ENCODE data around the gene LRRC23.

LRRC23 gene

GRCh38 chr12:6946033-6946919 lies 41.7 kb downstream of the LRRC23 start:
- peak; percentile 78 for DNase-seq

- DNase-seq, result no peak
Measured at GRCh38 chr12:6946920-6947374, 42.3 kb downstream of the LRRC23 start.

DNA sequence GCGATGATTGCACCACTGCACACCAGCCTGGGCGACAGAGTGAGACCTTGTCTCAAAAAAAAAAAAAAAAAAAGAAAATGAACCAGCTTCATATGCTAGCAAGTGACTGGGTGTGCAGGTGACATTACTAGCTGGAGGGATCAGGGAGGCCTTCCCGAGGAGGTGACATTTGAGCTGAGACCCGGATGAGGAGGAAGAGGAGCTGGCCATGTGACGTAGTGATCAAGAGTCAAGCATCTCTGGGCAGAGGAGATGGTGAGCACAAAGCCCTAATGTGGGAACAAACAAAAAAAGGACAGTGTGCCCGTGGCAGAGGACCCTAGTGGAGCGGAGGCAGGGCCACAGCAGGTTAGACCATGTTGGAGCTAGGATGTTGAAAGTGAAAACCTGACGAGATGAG lies 43.0 kb downstream of the LRRC23 start:
- DNase-seq, result no peak

DNA sequence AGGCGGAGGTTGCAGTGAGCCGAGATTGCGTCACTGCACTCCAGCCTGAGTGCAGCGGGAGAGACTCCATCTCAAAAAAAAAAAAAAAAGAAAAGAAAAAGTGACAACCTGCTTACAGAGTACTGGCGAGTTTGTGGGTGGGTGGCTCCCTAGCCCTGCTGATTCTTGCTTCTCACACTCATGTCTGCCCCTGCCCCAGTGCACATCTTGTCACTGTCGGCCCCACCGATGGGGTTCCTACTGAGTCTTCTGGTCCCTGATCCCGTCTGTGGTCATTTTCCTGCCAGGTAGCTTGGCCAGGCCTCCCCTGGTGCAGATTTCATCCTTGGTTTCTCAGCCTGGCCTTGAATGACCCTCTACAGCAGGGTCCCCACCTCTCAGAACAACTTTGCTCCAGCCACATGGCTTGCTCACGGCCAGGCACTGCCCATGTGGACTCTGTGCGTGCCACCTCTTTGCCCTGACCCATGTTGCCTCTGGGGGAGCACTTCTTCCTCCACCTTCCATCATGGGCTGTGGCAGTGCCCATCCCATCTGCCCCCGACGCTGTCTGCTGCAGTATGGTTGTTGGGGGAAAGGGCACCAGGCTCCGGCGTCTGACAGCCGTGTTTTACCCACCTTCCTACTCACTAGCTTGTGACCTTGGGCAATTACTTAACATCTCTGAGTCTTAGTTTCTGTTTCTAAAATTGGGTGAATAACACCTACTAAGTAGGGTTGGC lies 44.4 kb downstream of the LRRC23 start:
- DNase-seq, result peak; percentile 62

GRCh38 chr12:6950401-6950801 lies 45.8 kb downstream of the LRRC23 start:
- peak; percentile 61 for DNase-seq

- DNase-seq, result peak; percentile 68
Measured at GRCh38 chr12:6950811-6951540, 46.4 kb downstream of the LRRC23 start, which contains the start of gene PTPN6. Gene PTPN6 (plus strand): TSS chr12:6951356. CDS start chr12:6951513, 157 bp downstream.

DNA sequence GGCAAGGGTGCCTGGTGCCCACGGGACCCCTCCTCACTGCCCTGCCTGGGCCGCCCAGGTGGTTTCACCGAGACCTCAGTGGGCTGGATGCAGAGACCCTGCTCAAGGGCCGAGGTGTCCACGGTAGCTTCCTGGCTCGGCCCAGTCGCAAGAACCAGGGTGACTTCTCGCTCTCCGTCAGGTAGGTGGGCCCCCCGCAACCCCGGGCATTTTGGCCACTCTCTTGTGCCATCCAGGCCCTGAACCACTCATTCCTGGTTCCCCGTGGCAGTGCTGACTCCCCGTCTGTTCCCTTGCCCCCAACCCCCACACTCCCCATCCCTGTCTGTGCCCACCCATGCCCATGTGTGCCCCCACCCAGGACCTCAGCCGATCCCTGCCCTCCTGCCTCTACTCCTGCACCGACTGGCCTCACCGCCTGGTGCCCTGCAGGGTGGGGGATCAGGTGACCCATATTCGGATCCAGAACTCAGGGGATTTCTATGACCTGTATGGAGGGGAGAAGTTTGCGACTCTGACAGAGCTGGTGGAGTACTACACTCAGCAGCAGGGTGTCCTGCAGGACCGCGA lies 47.0 kb downstream of the LRRC23 start:
- DNase-seq, result peak; percentile 51

GRCh38 chr12:6952121-6952862 lies 47.7 kb downstream of the LRRC23 start:
- DNase-seq, result no peak

DNA sequence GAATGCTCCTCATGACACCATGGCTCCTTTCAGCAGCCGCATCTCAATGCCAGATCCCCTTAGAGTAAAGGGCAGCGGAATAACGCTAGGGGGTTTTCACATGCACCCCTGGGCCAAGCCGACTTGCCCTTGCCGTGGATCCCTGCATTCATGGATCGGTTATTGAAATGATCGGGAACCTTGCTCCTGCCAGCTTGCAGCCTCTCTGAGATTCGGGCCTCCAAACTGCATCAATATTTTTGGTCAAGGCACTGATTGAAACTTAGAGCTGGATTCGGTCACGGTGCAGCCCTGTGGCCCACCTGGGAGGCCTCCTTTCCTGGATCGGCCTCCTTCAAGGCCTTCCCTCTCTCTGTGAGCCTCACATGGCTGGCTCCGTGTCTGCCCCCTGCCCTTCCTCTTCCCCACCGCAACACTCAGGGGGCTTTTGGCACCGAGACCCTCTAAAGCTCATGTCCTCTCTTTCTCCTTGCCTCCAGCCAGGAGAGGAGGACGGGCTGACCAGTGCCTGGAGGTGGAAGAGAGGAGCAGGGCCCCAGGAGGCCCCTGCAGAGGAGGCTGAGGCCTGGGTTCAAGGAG lies 48.3 kb downstream of the LRRC23 start:
- DNase-seq, result no peak

DNA sequence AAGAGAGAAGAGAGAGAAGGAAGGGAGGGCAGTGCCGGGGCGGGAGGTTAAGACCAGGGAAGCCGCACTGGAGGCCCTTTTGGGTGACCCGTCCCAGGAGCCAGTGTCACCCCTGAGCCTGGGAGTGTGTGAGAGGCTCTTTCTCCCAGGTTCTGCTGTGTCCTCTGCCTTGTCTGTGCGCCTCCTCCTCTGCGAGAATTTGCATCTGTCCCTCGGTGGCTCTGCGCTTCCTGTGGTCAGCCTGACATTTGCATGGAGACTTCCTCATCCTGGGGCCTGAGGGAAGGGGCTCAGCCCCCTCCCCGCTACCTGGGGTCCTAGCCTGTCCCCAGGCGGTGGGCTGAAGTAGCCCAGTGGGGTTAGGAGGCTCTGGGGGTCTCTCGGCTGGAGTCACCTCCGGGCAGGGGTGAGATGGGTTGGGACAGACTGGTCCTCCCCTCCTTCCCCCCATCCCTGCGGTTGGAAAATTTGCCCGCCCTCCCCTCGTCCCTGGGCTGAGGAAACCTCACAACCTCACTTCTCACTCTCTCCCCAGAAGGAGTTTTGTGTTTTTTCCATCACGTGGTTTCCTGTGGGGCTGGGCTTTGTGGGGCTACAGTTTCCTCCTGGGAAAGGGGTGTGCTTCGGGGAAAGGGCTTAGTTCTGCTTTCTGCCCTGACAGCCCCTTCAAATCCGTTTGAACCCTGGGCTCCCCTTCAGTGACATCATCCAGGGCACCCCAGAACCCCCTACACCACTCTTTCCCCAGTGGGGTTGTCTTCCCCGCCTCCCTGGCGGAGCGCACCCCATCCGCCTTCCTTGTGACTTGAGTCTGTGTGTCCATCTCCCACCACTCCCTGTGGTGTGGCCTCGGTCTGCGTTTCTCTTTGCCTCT lies 49.1 kb downstream of the LRRC23 start:
- DNase-seq, result peak; percentile 87

DNA sequence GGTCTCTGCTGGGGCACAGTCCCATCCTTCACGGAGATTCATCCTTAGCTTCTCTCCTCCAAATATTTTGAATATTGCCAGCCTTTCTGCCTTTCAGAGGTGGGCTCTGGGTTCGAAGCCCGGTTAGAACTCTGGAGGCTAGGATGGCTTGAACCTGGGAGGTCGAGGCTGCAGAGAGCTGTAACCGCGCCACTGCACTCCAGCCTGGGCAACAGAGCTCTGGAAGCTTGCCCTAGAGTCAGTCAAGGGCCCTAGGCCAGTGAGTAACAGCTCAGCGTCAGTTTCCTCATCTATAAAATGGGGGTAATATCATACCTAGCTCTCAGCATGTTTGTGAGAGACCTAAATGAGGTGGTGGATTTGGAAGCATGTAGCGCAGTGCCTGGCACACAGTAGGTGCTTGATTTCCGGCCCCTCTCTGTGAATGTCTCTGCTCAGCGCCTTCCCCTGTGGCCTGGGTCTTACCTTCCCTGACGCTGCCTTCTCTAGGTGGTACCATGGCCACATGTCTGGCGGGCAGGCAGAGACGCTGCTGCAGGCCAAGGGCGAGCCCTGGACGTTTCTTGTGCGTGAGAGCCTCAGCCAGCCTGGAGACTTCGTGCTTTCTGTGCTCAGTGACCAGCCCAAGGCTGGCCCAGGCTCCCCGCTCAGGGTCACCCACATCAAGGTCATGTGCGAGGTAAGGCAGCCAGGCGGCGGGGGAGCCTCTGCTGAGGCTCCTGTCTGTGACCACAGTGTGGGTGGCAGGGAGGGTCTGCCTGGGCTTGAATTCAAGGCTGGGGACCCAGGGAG lies 49.9 kb downstream of the LRRC23 start:
- peak; percentile 20 for DNase-seq

DNA sequence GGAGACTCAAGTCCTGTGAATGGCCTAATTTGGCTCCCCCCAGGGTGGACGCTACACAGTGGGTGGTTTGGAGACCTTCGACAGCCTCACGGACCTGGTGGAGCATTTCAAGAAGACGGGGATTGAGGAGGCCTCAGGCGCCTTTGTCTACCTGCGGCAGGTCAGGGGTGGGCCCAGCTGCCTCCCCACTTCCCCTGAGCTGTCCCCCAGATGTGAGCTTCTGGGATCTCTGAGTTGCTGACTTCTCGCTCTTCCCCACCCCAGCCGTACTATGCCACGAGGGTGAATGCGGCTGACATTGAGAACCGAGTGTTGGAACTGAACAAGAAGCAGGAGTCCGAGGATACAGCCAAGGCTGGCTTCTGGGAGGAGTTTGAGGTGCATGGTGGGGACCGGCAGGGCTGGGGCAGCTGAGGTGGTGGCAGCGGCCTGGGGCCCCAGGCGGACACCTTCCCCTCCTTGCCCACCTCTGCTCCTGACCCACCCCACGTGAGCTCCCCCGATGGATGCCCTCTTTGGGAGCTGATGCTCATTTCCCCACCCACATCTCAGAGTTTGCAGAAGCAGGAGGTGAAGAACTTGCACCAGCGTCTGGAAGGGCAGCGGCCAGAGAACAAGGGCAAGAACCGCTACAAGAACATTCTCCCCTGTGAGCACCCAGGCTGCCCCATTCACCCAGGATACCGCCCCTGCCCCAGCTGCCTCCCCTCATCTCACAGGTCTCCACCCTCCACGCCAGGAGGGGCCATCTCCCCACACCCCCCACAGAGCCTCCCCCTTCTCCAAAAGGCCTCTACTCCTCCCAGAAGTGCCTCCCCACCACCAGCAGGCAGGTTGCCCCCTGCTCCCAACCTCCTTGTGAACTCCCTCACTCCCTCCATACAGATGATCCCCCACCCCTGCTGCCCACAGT lies 50.7 kb downstream of the LRRC23 start:
- DNase-seq, result no peak

DNA sequence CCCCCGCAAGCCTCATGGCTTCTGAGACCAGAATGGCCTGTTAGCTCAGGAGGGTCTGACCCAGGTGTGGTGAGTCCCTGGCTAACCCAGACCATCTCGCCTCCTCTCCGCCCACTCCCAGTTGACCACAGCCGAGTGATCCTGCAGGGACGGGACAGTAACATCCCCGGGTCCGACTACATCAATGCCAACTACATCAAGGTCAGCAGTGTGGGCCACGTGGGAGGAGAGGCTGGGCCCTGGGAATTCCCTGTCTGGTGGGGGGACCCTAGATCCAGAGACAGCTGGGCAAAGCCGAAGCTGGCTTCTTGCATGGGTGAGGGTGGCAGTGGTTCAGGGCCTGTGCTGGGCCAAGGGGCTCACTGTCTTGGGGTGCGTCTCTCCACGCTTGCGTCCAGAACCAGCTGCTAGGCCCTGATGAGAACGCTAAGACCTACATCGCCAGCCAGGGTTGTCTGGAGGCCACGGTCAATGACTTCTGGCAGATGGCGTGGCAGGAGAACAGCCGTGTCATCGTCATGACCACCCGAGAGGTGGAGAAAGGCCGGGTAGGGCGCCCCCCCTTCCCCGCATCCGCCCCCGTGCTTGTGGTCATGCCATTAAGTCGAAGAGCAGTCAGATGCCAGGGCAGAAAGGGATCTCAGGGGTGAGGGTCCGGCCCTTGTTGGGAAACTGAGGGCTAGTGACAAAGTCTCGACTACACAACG lies 51.6 kb downstream of the LRRC23 start:
- DNase-seq, result peak; percentile 46

- peak; percentile 70 for DNase-seq
Measured at GRCh38 chr12:6957151-6957701, 52.6 kb downstream of the LRRC23 start.

- peak; percentile 26 for DNase-seq
Measured at GRCh38 chr12:6957741-6958608, 53.4 kb downstream of the LRRC23 start.

GRCh38 chr12:6958609-6959057 lies 54.0 kb downstream of the LRRC23 start:
- DNase-seq, result peak; percentile 24

All from CD4-positive, alpha-beta T cell treated with Interleukin-10 for 1 hour (primary cell).